CD4-positive, alpha-beta T cell treated with Interleukin-21 for 1 hour (primary cell): ENCODE results near the gene BAZ2B.

Source experiments
- DNase-seq: peaks from one replicate; pipeline ENCODE4 v3.0.0-alpha.2; 2020

The BAZ2B gene

DNA sequence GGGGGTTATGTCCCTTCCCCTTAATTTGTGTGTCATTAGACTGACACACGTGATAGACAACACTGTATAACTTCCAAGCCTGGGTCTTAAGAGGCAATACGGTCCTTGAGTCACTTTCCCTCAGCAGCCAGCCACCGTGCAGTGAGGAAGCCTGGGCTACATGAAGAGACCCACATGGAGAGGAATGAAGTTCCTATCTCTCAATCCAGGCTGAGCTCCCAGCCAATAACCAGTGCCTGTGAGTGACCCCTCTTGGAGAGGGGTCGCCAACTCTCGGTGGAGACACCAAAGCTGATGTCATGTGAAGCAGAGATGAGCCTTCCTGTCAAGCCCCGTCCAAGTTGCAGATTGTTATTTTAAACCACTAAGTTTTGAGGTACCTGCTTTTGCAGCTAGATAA lies 324.2 kb downstream of the BAZ2B start:
- DNase-seq, result no peak

DNA sequence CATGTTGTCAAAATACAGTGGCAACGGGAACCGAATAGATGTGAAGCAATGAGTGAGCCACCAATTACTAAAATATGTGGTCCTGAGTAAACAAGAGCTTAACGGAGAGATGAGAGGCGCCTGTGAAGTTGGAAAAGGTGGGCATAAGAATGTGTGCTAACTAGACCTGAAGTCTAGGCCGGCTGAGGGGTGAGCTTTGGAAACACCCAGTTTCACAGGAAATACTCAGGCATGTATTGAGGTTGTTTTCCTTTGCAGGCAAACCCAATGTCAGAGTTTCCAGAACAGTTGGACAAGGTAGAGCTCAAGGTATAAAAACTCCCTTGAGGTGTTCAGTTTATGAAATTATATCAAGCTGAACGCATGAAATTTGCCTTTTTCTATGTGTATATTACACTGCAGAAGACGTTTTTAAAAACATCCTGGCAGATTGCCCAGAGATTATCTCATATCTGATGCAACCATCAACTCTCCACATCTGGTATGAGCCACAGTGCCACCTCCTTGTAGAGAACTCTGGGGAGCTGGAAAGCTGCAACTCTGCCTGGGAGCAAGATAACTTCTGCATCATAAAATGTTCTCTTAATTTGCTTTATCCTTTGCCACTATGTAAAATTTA lies 325.9 kb downstream of the BAZ2B start:
- peak; percentile 38 for DNase-seq

DNA sequence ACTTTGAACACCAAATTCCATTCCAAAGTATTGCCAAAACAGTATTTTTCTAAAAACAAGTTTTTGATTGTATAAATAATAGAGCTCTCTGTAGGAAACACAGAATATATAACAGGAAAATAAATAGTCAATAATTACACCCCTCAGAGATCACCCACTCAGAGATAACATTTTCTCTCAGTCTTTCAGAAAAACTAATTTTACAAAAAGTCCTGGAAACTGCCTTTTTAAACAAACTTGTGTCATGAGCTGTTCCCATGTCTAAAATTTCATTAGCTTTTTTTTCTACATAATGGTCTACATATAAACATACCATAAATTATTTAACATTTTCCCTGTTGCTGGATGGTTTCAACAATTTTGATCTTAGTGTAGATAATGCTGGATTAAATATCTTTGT lies 328.6 kb downstream of the BAZ2B start:
- no peak for DNase-seq

DNA sequence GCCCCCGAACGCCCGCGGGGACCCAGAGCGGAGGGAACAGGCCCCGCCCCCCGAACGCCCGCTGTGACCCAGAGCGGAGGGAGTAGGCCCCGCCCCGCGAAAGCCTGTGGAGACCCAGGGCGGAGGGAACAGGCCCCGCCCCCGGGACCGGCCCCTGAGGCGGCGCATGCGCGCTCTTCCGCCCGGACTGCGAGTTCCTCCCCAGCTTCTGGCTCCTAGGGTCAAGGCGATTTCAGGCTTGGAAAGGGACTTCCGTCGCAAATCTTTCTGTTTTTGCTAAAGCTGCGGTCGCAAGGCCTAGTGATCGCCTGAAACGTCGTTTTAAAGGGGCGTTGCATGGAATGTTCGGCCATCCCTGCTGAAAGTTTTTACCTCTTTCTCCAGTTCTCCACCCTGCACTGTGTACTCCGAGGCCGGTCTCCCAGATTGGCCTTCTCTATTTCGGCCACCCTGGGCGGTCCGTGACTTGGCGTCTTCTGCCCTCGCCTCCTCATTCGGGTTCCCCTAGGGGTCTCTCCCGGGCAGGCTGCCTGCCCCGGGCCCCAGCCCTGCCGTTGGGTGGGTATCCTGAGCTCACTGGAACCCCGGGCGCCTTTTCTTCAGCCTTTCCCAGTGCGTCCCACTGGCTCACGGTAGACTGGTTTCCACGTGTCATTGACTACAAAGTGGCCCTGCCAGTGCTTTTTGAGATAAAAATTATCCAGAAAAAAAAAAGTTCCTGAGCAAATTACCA lies 329.5 kb downstream of the BAZ2B start:
- DNase-seq, result peak; percentile 97

DNA sequence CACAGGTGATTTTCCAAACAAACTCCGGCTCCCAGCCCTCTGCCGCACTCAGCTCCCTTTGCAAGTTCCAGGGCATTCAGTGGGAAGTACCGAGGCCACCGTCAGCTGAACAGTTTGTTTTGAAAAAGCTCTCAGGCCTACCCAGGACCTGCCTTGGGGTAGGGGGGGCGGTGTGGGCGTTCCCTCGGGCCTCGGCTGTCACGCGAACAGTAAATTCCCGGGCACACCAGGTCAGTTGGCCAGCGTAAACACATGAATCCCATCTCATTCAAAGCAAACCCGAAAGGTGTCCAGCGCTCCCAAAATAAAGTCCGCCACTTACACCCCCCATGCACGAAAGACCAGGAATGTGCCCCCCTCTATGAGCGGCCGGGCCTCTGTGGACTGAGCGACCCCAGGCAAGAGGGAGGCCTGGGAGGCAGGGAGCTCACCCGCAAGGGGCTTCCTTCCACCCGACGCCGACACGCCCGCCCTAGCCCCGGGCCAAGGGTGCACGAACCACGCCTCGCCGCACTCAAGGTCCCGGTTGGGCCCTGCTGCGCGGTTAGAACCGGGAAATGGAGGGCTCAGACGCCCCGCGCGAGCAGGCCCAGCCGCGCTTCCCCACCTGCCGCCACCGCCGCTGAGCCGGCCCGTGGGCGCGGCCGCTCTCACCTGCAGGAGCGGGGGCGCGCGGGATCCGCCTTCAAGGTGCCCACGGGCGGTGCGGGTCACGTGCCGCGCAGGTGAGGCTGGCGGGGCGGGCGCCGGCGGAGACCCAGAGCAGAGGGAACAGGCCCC lies 330.2 kb downstream of the BAZ2B start, which contains the start of gene WDSUB1:
Gene WDSUB1, minus strand, starts transcription at position 775 of the 780 bp plus-strand sequence. CDS start 3,634 bp downstream, outside the sequence.
- peak; percentile 17 for DNase-seq

DNA sequence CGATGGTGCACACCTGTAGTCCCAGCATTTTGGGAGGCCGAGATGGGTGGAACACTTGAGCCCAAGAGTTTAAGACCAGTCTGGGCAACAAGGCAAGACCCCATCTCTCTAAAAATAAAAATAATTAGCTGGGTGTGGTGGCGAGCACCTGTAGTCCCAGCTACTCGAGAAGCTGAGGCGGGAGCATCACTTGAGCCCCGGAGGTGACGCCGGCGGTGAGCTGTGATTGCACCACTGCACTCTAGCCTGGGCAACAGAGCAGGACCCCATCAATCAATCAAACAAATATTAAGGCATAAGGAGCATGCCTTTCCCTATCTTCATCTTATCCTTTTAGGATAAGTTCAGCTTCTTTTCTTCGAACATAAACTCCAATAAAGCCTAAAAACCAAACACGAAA lies 330.9 kb downstream of the BAZ2B start:
- no peak for DNase-seq

DNA sequence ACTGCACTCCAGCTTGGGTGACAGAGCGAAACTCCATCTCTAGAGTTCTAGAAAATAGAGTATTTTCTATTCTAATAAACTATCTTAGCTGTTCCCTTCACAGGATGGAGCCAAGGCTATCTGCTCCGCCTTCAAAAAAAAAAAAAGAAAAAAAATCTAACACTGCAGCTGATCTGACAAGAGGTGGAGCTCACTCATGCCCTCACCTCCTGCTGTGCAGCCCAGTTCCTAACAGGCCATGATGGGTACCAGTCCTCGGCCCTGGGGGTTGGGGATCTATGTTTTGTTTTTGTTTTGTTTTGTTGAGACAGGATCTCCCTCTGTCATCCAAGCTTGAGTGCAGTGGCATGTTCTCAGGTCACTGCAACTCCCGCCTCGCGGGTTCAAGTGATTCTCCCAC lies 332.8 kb downstream of the BAZ2B start:
- DNase-seq, result no peak

DNA sequence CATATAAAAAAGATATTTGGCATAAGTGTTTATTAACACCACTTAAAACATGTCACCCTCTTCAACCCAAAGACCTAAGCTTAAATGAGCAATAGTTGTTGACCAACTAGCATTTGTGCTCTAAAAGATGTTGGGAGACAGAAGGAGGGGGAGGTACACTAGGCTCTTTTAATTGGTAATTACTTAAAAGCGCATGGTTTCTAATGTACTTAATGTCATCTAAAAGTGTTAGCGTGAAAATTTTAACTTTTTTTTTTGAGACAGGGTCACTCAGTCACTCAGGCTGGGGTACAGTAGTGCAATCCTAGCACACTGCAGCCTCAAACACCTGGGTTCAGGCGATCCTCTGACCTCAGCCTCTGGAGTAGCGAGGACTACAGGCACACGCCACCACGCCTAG lies 335.3 kb downstream of the BAZ2B start:
- DNase-seq, result no peak

DNA sequence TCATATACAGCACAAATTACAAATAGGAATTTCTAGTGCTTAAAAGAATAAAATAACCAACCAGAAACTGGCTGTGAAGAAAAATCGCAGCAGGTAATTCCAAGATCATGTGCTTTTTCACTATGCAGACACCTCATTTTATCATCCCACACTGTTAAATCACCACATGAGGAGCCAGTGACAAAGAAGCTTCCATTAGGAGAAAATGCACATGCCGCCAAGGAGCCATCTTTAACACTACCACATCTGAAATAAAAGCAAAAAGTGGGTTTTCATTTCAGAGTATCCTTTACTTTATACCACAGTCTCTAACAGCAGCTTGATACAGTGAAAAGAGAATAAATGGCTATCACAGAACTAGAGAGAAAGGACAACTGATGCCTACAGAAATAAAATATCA lies 336.6 kb downstream of the BAZ2B start:
- no peak for DNase-seq

DNA sequence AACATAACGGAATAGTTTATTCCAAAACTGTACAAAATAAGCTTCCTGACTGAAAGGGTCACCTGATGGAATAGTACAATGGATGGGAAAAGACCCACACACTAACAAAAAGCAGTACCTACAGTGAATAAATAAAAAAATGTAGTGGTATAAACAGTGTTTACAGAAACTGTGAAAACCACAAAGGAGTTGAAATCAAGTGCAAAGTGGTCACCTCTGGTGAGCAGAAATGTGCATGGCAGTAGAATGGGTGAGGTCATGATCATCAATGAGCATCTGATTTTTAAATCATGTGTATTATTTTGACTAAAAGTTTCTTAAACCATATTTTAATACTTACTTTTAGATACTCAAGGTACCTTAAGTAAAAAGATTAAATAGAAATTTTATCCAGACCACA lies 341.2 kb downstream of the BAZ2B start:
- DNase-seq, result no peak

DNA sequence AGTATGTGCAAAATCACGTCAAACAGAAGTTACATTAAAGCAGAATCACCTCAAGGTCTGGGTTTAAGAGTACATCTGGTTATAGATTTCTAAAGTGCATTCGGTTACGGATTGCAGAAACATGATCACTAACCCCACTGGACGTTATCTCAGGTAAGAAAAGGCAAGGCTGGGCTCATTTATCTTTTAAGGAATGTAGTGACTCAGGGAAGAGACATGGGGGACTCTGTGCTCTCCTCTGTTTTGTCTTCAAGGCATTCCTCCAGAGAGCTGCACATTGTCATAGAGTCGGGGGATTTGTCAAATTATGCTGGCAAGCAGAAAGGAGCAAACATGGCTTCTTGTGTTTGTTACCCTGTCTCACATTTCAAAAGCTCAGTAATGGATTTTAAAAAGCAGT lies 344.2 kb downstream of the BAZ2B start:
- DNase-seq, result no peak

DNA sequence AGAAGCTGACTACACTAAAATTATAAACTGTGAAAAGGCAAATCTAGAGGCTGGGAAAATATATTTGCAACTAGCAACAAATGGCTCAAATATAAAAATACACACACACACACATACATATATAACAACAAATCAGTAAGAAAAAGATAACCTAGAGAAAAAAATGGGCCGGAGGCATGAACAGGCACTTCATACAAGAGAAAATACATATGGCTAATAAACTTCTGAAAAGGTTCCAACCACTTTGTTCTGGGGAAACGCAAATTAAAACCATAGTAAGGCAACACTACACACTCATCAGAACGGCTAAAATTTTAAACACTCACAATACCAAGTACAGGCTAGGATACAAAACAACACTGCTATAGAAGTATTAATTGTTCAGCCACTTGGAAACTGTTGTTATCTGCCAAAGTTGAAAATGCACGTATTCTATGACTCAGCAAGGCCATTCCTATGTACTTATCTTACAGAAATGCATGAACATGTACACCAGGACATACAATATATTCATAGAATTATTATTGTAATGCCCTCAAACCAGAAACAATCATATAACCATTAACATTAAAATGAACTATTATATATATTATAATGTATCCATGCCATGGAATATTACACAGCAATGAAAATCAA lies 345.5 kb downstream of the BAZ2B start:
- DNase-seq, result no peak
